ENCODE data around the gene AJAP1.

Gene AJAP1

GRCh38 chr1:4638345-4638729 lies 16.1 kb upstream of the AJAP1 start:
- H3K9me3 ChIP-seq (replicated peaks in 1 of 2; ENCODE audit: control insufficient read depth in 2 of 2, insufficient read depth in 1 of 2, low read depth in 1 of 2, low read length in 2 of 2), result no peaks in the 10 kb centered on the region
- H2AK5ac ChIP-seq (ENCODE audit: low read depth, low read length), result no peak overlapping the region
- no peak for DNase-seq (ENCODE audit: low spot score)
- no CpG with 5 or more reads among the region's 12 CpGs for WGBS, 2 donors (ENCODE audit: extremely low coverage in 2 of 2, insufficient read length in 2 of 2, insufficient replicate concordance in 1 of 2)
- no peak overlapping the region for H2BK15ac ChIP-seq (ENCODE audit: low read length)
- peaks cover 0 to 12% of the 10 kb centered on the region in 2 donors for H3K4me1 ChIP-seq (ENCODE audit: control insufficient read depth in 2 of 2, insufficient read depth in 1 of 2, low read depth in 1 of 2, low read length in 2 of 2)
- H4K8ac ChIP-seq (ENCODE audit: low read depth, low read length), result no peak overlapping the region
- H3K14ac ChIP-seq (ENCODE audit: low read length), result no peak overlapping the region
- peaks cover 0 to 7% (median 0%) of the 10 kb centered on the region in 3 experiments for H3K27me3 ChIP-seq (ENCODE audit: control insufficient read depth in 3 of 3, insufficient read depth in 3 of 3, low read depth in 1 of 3, low read length in 3 of 3)
- H2BK120ac ChIP-seq (ENCODE audit: low read depth, low read length), result no peak overlapping the region
- H3K4me2 ChIP-seq (ENCODE audit: insufficient read depth, low read length, poor library complexity, severe bottlenecking), result no peak overlapping the region
- no peak overlapping the region for H2BK5ac ChIP-seq (ENCODE audit: low read length)
- H2AFZ ChIP-seq (ENCODE audit: low read length), result no peak overlapping the region
- no peak overlapping the region for H3K4me3 ChIP-seq (ENCODE audit: low read length in 2 of 2)
- no peak overlapping the region for H3K27ac ChIP-seq (replicated peaks; ENCODE audit: low read length)
- H3K4ac ChIP-seq (ENCODE audit: low read length), result no peak overlapping the region
- H3K18ac ChIP-seq (ENCODE audit: low read length), result no peak overlapping the region
- no peak overlapping the region for H3K9ac ChIP-seq (ENCODE audit: low read depth, low read length, poor library complexity)
- H4K91ac ChIP-seq (ENCODE audit: low read depth, low read length, poor library complexity), result no peak overlapping the region
- no peaks in the 10 kb centered on the region for H3K36me3 ChIP-seq (replicated peaks in 1 of 2; ENCODE audit: control insufficient read depth in 2 of 2, insufficient read depth in 2 of 2, low read length in 2 of 2)
- no peak overlapping the region for H2BK12ac ChIP-seq (ENCODE audit: low read length)
- H3K23ac ChIP-seq (ENCODE audit: low read depth, low read length, poor library complexity), result no peak overlapping the region
- no peaks in the 10 kb centered on the region for H3K79me1 ChIP-seq (ENCODE audit: low read depth, low read length)

GRCh38 chr1:4640931-4641330 lies 13.5 kb upstream of the AJAP1 start:
- H3K9ac ChIP-seq (ENCODE audit: low read depth, low read length, poor library complexity), result no peak overlapping the region
- H3K27me3 ChIP-seq (ENCODE audit: control insufficient read depth in 3 of 3, insufficient read depth in 3 of 3, low read depth in 1 of 3, low read length in 3 of 3), result peaks cover 0 to 6% (median 0%) of the 10 kb centered on the region in 3 experiments
- H3K4me3 ChIP-seq (ENCODE audit: low read length in 2 of 2), result no peak overlapping the region
- no peaks in the 10 kb centered on the region for H3K36me3 ChIP-seq (replicated peaks in 1 of 2; ENCODE audit: control insufficient read depth in 2 of 2, insufficient read depth in 2 of 2, low read length in 2 of 2)
- no peak overlapping the region for H2AK5ac ChIP-seq (ENCODE audit: low read depth, low read length)
- H2BK15ac ChIP-seq (ENCODE audit: low read length), result no peak overlapping the region
- no peaks in the 10 kb centered on the region for H3K9me3 ChIP-seq (replicated peaks in 1 of 2; ENCODE audit: control insufficient read depth in 2 of 2, insufficient read depth in 1 of 2, low read depth in 1 of 2, low read length in 2 of 2)
- no peak overlapping the region for H3K27ac ChIP-seq (replicated peaks; ENCODE audit: low read length)
- no peak overlapping the region for H3K14ac ChIP-seq (ENCODE audit: low read length)
- DNase-seq (ENCODE audit: low spot score), result no peak
- H2BK12ac ChIP-seq (ENCODE audit: low read length), result no peak overlapping the region
- H3K4me2 ChIP-seq (ENCODE audit: insufficient read depth, low read length, poor library complexity, severe bottlenecking), result no peak overlapping the region
- no peak overlapping the region for H4K8ac ChIP-seq (ENCODE audit: low read depth, low read length)
- no peak overlapping the region for H2AFZ ChIP-seq (ENCODE audit: low read length)
- H2BK120ac ChIP-seq (ENCODE audit: low read depth, low read length), result no peak overlapping the region
- H3K18ac ChIP-seq (ENCODE audit: low read length), result peak overlapping the region; percentile 53
- H3K4me1 ChIP-seq (ENCODE audit: control insufficient read depth in 2 of 2, insufficient read depth in 1 of 2, low read depth in 1 of 2, low read length in 2 of 2), result peaks cover 0 to 9% of the 10 kb centered on the region in 2 donors
- no peak overlapping the region for H3K23ac ChIP-seq (ENCODE audit: low read depth, low read length, poor library complexity)
- no peak overlapping the region for H3K4ac ChIP-seq (ENCODE audit: low read length)
- no CpG with 5 or more reads among the region's 10 CpGs for WGBS, 2 donors (ENCODE audit: extremely low coverage in 2 of 2, insufficient read length in 2 of 2, insufficient replicate concordance in 1 of 2)
- H4K91ac ChIP-seq (ENCODE audit: low read depth, low read length, poor library complexity), result no peak overlapping the region
- H2BK5ac ChIP-seq (ENCODE audit: low read length), result no peak overlapping the region
- no peaks in the 10 kb centered on the region for H3K79me1 ChIP-seq (ENCODE audit: low read depth, low read length)

- Histone ChIP-seq H2BK12ac (ENCODE audit: low read length) (no peak overlapping the region), H3K4me1 (ENCODE audit: control insufficient read depth in 2 of 2, insufficient read depth in 1 of 2, low read depth in 1 of 2, low read length in 2 of 2) (peaks cover 0 to 7% of the 10 kb centered on the region in 2 donors), H3K4me2 (ENCODE audit: insufficient read depth, low read length, poor library complexity, severe bottlenecking) (no peak overlapping the region), H2BK120ac (ENCODE audit: low read depth, low read length) (no peak overlapping the region), H3K79me1 (ENCODE audit: low read depth, low read length) (no peaks in the 10 kb centered on the region), H3K9ac (ENCODE audit: low read depth, low read length, poor library complexity) (no peak overlapping the region), H3K27me3 (ENCODE audit: control insufficient read depth in 3 of 3, insufficient read depth in 3 of 3, low read depth in 1 of 3, low read length in 3 of 3) (peaks cover 0 to 3% (median 0%) of the 10 kb centered on the region in 3 experiments), H3K14ac (ENCODE audit: low read length) (no peak overlapping the region), H2BK5ac (ENCODE audit: low read length) (no peak overlapping the region), H2BK15ac (ENCODE audit: low read length) (no peak overlapping the region), H4K91ac (ENCODE audit: low read depth, low read length, poor library complexity) (peak overlapping the region; percentile 66), H3K4ac (ENCODE audit: low read length) (no peak overlapping the region), H3K4me3 (ENCODE audit: low read length in 2 of 2) (peak overlapping the region in 1 of 2 donors; percentile 49), H3K18ac (ENCODE audit: low read length) (no peak overlapping the region), H3K36me3 (replicated peaks in 1 of 2; ENCODE audit: control insufficient read depth in 2 of 2, insufficient read depth in 2 of 2, low read length in 2 of 2) (no peaks in the 10 kb centered on the region), H3K9me3 (replicated peaks in 1 of 2; ENCODE audit: control insufficient read depth in 2 of 2, insufficient read depth in 1 of 2, low read depth in 1 of 2, low read length in 2 of 2) (peaks cover 0 to 3% of the 10 kb centered on the region in 2 donors), H4K8ac (ENCODE audit: low read depth, low read length) (no peak overlapping the region), H2AK5ac (ENCODE audit: low read depth, low read length) (no peak overlapping the region), H3K27ac (replicated peaks; ENCODE audit: low read length) (no peak overlapping the region), H2AFZ (ENCODE audit: low read length) (no peak overlapping the region), H3K23ac (ENCODE audit: low read depth, low read length, poor library complexity) (peak overlapping the region; percentile 66)
- DNase-seq (ENCODE audit: low spot score), result no peak
- no CpG with 5 or more reads among the region's 1 CpG for WGBS, 2 donors (ENCODE audit: extremely low coverage in 2 of 2, insufficient read length in 2 of 2, insufficient replicate concordance in 1 of 2)
Measured at GRCh38 chr1:4647391-4647790, 7.0 kb upstream of the AJAP1 start.

- H3K23ac ChIP-seq (ENCODE audit: low read depth, low read length, poor library complexity), result no peak overlapping the region
- H3K18ac ChIP-seq (ENCODE audit: low read length), result no peak overlapping the region
- H3K9me3 ChIP-seq (replicated peaks in 1 of 2; ENCODE audit: control insufficient read depth in 2 of 2, insufficient read depth in 1 of 2, low read depth in 1 of 2, low read length in 2 of 2), result peaks cover 0 to 3% of the 10 kb centered on the region in 2 donors
- peaks cover 0 to 7% of the 10 kb centered on the region in 2 donors for H3K4me1 ChIP-seq (ENCODE audit: control insufficient read depth in 2 of 2, insufficient read depth in 1 of 2, low read depth in 1 of 2, low read length in 2 of 2)
- no peak overlapping the region for H3K27ac ChIP-seq (replicated peaks; ENCODE audit: low read length)
- H3K4ac ChIP-seq (ENCODE audit: low read length), result no peak overlapping the region
- H4K91ac ChIP-seq (ENCODE audit: low read depth, low read length, poor library complexity), result no peak overlapping the region
- no peak overlapping the region for H2AFZ ChIP-seq (ENCODE audit: low read length)
- peaks cover 4 to 14% (median 10%) of the 10 kb centered on the region in 3 experiments for H3K27me3 ChIP-seq (ENCODE audit: control insufficient read depth in 3 of 3, insufficient read depth in 3 of 3, low read depth in 1 of 3, low read length in 3 of 3)
- no peak overlapping the region for H3K4me2 ChIP-seq (ENCODE audit: insufficient read depth, low read length, poor library complexity, severe bottlenecking)
- H3K79me1 ChIP-seq (ENCODE audit: low read depth, low read length), result no peaks in the 10 kb centered on the region
- DNase-seq (ENCODE audit: low spot score), result no peak
- no peak overlapping the region for H2BK12ac ChIP-seq (ENCODE audit: low read length)
- H3K4me3 ChIP-seq (ENCODE audit: low read length in 2 of 2), result no peak overlapping the region
- WGBS, 2 donors (ENCODE audit: extremely low coverage in 2 of 2, insufficient read length in 2 of 2, insufficient replicate concordance in 1 of 2), result no CpG with 5 or more reads among the region's 2 CpGs
- no peak overlapping the region for H2BK120ac ChIP-seq (ENCODE audit: low read depth, low read length)
- H2AK5ac ChIP-seq (ENCODE audit: low read depth, low read length), result no peak overlapping the region
- no peak overlapping the region for H2BK15ac ChIP-seq (ENCODE audit: low read length)
- H3K14ac ChIP-seq (ENCODE audit: low read length), result no peak overlapping the region
- H3K9ac ChIP-seq (ENCODE audit: low read depth, low read length, poor library complexity), result no peak overlapping the region
- no peak overlapping the region for H4K8ac ChIP-seq (ENCODE audit: low read depth, low read length)
- H3K36me3 ChIP-seq (replicated peaks in 1 of 2; ENCODE audit: control insufficient read depth in 2 of 2, insufficient read depth in 2 of 2, low read length in 2 of 2), result no peaks in the 10 kb centered on the region
- no peak overlapping the region for H2BK5ac ChIP-seq (ENCODE audit: low read length)
Measured at GRCh38 chr1:4648657-4649056, 5.8 kb upstream of the AJAP1 start.

All from neuronal stem cell (in vitro differentiated cells).